ENCODE measurements around the gene CCL16.
"Not testable (repeated sequence)": the region's sequence is repeated elsewhere in the genome, so short reads cannot be mapped to it uniquely, and the experiment has no call there.

The CCL16 gene

GRCh38 chr17:36019423-36019822, 38.1 kb upstream of the CCL16 start:
- Histone ChIP-seq H3K14ac (ENCODE audit: low read length) (no peak overlapping the region), H4K8ac (ENCODE audit: low read depth, low read length) (no peak overlapping the region), H3K79me1 (ENCODE audit: low read depth, low read length) (no peaks in the 10 kb centered on the region), H2BK15ac (ENCODE audit: low read length) (no peak overlapping the region), H3K4me1 (ENCODE audit: control insufficient read depth in 2 of 2, insufficient read depth in 1 of 2, low read depth in 1 of 2, low read length in 2 of 2) (no peaks in the 10 kb centered on the region), H3K27ac (replicated peaks; ENCODE audit: low read length) (no peak overlapping the region), H3K27me3 (ENCODE audit: control insufficient read depth in 3 of 3, insufficient read depth in 3 of 3, low read depth in 1 of 3, low read length in 3 of 3) (no peaks in the 10 kb centered on the region), H3K36me3 (replicated peaks in 1 of 2; ENCODE audit: control insufficient read depth in 2 of 2, insufficient read depth in 2 of 2, low read length in 2 of 2) (no peaks in the 10 kb centered on the region), H3K4me3 (ENCODE audit: low read length in 2 of 2) (no peak overlapping the region), H3K4ac (ENCODE audit: low read length) (no peak overlapping the region), H2BK120ac (ENCODE audit: low read depth, low read length) (no peak overlapping the region), H2BK5ac (ENCODE audit: low read length) (no peak overlapping the region), H3K9ac (ENCODE audit: low read depth, low read length, poor library complexity) (no peak overlapping the region), H3K18ac (ENCODE audit: low read length) (no peak overlapping the region), H4K91ac (ENCODE audit: low read depth, low read length, poor library complexity) (no peak overlapping the region), H3K23ac (ENCODE audit: low read depth, low read length, poor library complexity) (no peak overlapping the region), H3K4me2 (ENCODE audit: insufficient read depth, low read length, poor library complexity, severe bottlenecking) (no peak overlapping the region), H3K9me3 (replicated peaks in 1 of 2; ENCODE audit: control insufficient read depth in 2 of 2, insufficient read depth in 1 of 2, low read depth in 1 of 2, low read length in 2 of 2) (no peaks in the 10 kb centered on the region), H2BK12ac (ENCODE audit: low read length) (no peak overlapping the region), H2AFZ (ENCODE audit: low read length) (no peak overlapping the region), H2AK5ac (ENCODE audit: low read depth, low read length) (no peak overlapping the region)
- WGBS, 2 donors (ENCODE audit: extremely low coverage in 2 of 2, insufficient read length in 2 of 2, insufficient replicate concordance in 1 of 2): no CpG with 5 or more reads among the region's 2 CpGs
- no peak for DNase-seq (ENCODE audit: low spot score)

GRCh38 chr17:36017799-36018198, 36.5 kb upstream of the CCL16 start, which contains the start of gene CCL23:
CCL23 (minus strand) TSS chr17:36017972; CDS start chr17:36017897, 75 bp downstream.
- Histone ChIP-seq H2AK5ac (ENCODE audit: low read depth, low read length) (no peak within 1 kb of the TSS), H3K27ac (replicated peaks; ENCODE audit: low read length) (no peak within 1 kb of the TSS), H4K91ac (ENCODE audit: low read depth, low read length, poor library complexity) (no peak within 1 kb of the TSS), H3K4me2 (ENCODE audit: insufficient read depth, low read length, poor library complexity, severe bottlenecking) (no peak within 1 kb of the TSS), H2BK120ac (ENCODE audit: low read depth, low read length) (no peak within 1 kb of the TSS), H3K4me3 (ENCODE audit: low read length in 2 of 2) (no peak within 1 kb of the TSS), H3K18ac (ENCODE audit: low read length) (no peak within 1 kb of the TSS), H4K8ac (ENCODE audit: low read depth, low read length) (no peak within 1 kb of the TSS), H3K14ac (ENCODE audit: low read length) (no peak within 1 kb of the TSS), H3K79me1 (ENCODE audit: low read depth, low read length) (no peaks in the 10 kb centered on the region), H3K23ac (ENCODE audit: low read depth, low read length, poor library complexity) (no peak within 1 kb of the TSS), H2BK12ac (ENCODE audit: low read length) (no peak within 1 kb of the TSS), H3K9ac (ENCODE audit: low read depth, low read length, poor library complexity) (no peak within 1 kb of the TSS), H3K9me3 (replicated peaks in 1 of 2; ENCODE audit: control insufficient read depth in 2 of 2, insufficient read depth in 1 of 2, low read depth in 1 of 2, low read length in 2 of 2) (no peaks in the 10 kb centered on the region), H2AFZ (ENCODE audit: low read length) (no peak within 1 kb of the TSS), H3K27me3 (ENCODE audit: control insufficient read depth in 3 of 3, insufficient read depth in 3 of 3, low read depth in 1 of 3, low read length in 3 of 3) (peaks cover 0 to 3% (median 0%) of the 10 kb centered on the region in 3 experiments), H2BK15ac (ENCODE audit: low read length) (no peak within 1 kb of the TSS), H3K36me3 (replicated peaks in 1 of 2; ENCODE audit: control insufficient read depth in 2 of 2, insufficient read depth in 2 of 2, low read length in 2 of 2) (no peaks in the 10 kb centered on the region), H2BK5ac (ENCODE audit: low read length) (no peak within 1 kb of the TSS), H3K4me1 (ENCODE audit: control insufficient read depth in 2 of 2, insufficient read depth in 1 of 2, low read depth in 1 of 2, low read length in 2 of 2) (no peaks in the 10 kb centered on the region), H3K4ac (ENCODE audit: low read length) (no peak within 1 kb of the TSS)
- WGBS, 2 donors (ENCODE audit: extremely low coverage in 2 of 2, insufficient read length in 2 of 2, insufficient replicate concordance in 1 of 2): no CpG with 5 or more reads among the region's 6 CpGs
- DNase-seq (ENCODE audit: low spot score): no peak

- H3K27ac ChIP-seq (replicated peaks; ENCODE audit: low read length): no peak overlapping the region
- H2BK120ac ChIP-seq (ENCODE audit: low read depth, low read length): no peak overlapping the region
- H3K27me3 ChIP-seq (ENCODE audit: control insufficient read depth in 3 of 3, insufficient read depth in 3 of 3, low read depth in 1 of 3, low read length in 3 of 3): peaks cover 0 to 3% (median 0%) of the 10 kb centered on the region in 3 experiments
- no peak overlapping the region for H4K8ac ChIP-seq (ENCODE audit: low read depth, low read length)
- no peak overlapping the region for H2AFZ ChIP-seq (ENCODE audit: low read length)
- no CpG with 5 or more reads among the region's 2 CpGs for WGBS, 2 donors (ENCODE audit: extremely low coverage in 2 of 2, insufficient read length in 2 of 2, insufficient replicate concordance in 1 of 2)
- peaks cover 0 to 5% of the 10 kb centered on the region in 2 donors for H3K9me3 ChIP-seq (replicated peaks in 1 of 2; ENCODE audit: control insufficient read depth in 2 of 2, insufficient read depth in 1 of 2, low read depth in 1 of 2, low read length in 2 of 2)
- H2BK12ac ChIP-seq (ENCODE audit: low read length): no peak overlapping the region
- H3K14ac ChIP-seq (ENCODE audit: low read length): no peak overlapping the region
- H3K23ac ChIP-seq (ENCODE audit: low read depth, low read length, poor library complexity): no peak overlapping the region
- no peaks in the 10 kb centered on the region for H3K36me3 ChIP-seq (replicated peaks in 1 of 2; ENCODE audit: control insufficient read depth in 2 of 2, insufficient read depth in 2 of 2, low read length in 2 of 2)
- no peak overlapping the region for H3K4me3 ChIP-seq (ENCODE audit: low read length in 2 of 2)
- no peak overlapping the region for H2BK5ac ChIP-seq (ENCODE audit: low read length)
- no peak overlapping the region for H3K9ac ChIP-seq (ENCODE audit: low read depth, low read length, poor library complexity)
- no peak overlapping the region for H3K4ac ChIP-seq (ENCODE audit: low read length)
- no peak for DNase-seq (ENCODE audit: low spot score)
- H3K4me2 ChIP-seq (ENCODE audit: insufficient read depth, low read length, poor library complexity, severe bottlenecking): no peak overlapping the region
- H2AK5ac ChIP-seq (ENCODE audit: low read depth, low read length): no peak overlapping the region
- H3K4me1 ChIP-seq (ENCODE audit: control insufficient read depth in 2 of 2, insufficient read depth in 1 of 2, low read depth in 1 of 2, low read length in 2 of 2): no peaks in the 10 kb centered on the region
- no peak overlapping the region for H4K91ac ChIP-seq (ENCODE audit: low read depth, low read length, poor library complexity)
- no peak overlapping the region for H2BK15ac ChIP-seq (ENCODE audit: low read length)
- no peak overlapping the region for H3K18ac ChIP-seq (ENCODE audit: low read length)
- no peaks in the 10 kb centered on the region for H3K79me1 ChIP-seq (ENCODE audit: low read depth, low read length)
These were observed 35.3 kb upstream of the CCL16 start for GRCh38 chr17:36016555-36016954.

- H2AK5ac ChIP-seq (ENCODE audit: low read depth, low read length); H3K79me1 ChIP-seq (ENCODE audit: low read depth, low read length); H3K14ac ChIP-seq (ENCODE audit: low read length); H3K9ac ChIP-seq (ENCODE audit: low read depth, low read length, poor library complexity); H3K4me1 ChIP-seq (ENCODE audit: control insufficient read depth in 2 of 2, insufficient read depth in 1 of 2, low read depth in 1 of 2, low read length in 2 of 2); H2AFZ ChIP-seq (ENCODE audit: low read length); H3K23ac ChIP-seq (ENCODE audit: low read depth, low read length, poor library complexity); H2BK12ac ChIP-seq (ENCODE audit: low read length); DNase-seq (ENCODE audit: low spot score); H2BK15ac ChIP-seq (ENCODE audit: low read length); H3K27me3 ChIP-seq (ENCODE audit: control insufficient read depth in 3 of 3, insufficient read depth in 3 of 3, low read depth in 1 of 3, low read length in 3 of 3); H2BK120ac ChIP-seq (ENCODE audit: low read depth, low read length); H3K36me3 ChIP-seq (replicated peaks in 1 of 2; ENCODE audit: control insufficient read depth in 2 of 2, insufficient read depth in 2 of 2, low read length in 2 of 2); H2BK5ac ChIP-seq (ENCODE audit: low read length); H3K18ac ChIP-seq (ENCODE audit: low read length); H4K91ac ChIP-seq (ENCODE audit: low read depth, low read length, poor library complexity); H3K9me3 ChIP-seq (replicated peaks in 1 of 2; ENCODE audit: control insufficient read depth in 2 of 2, insufficient read depth in 1 of 2, low read depth in 1 of 2, low read length in 2 of 2); H4K8ac ChIP-seq (ENCODE audit: low read depth, low read length); H3K27ac ChIP-seq (replicated peaks; ENCODE audit: low read length); H3K4me3 ChIP-seq (ENCODE audit: low read length in 2 of 2); H3K4me2 ChIP-seq (ENCODE audit: insufficient read depth, low read length, poor library complexity, severe bottlenecking); H3K4ac ChIP-seq (ENCODE audit: low read length): not testable (repeated sequence)
- WGBS, 2 donors (ENCODE audit: extremely low coverage in 2 of 2, insufficient read length in 2 of 2, insufficient replicate concordance in 1 of 2): no CpG with 5 or more reads among the region's 4 CpGs
These were observed 34.6 kb upstream of the CCL16 start for GRCh38 chr17:36015895-36016294.
